GM21526 (cell line): ENCODE data around the gene PPP1R9A.

Source experiments
- ATAC-seq: cut with Tn5 transposase; IDR thresholded peaks from one replicate; pipeline ENCODE4 v1.9.1; 2021; ENCODE audit warnings: moderate library complexity; ENCODE audit not compliant: unreplicated experiment, low FRiP score

PPP1R9A gene

GRCh38 chr7:95088536-95089215 lies 181.3 kb downstream of the PPP1R9A start:
- ATAC-seq: no peak

- no peak for ATAC-seq
Measured at GRCh38 chr7:95089414-95090315, 182.3 kb downstream of the PPP1R9A start.

GRCh38 chr7:95092324-95092723 lies 184.9 kb downstream of the PPP1R9A start:
- ATAC-seq: no peak

GRCh38 chr7:95095259-95095965 lies 188.0 kb downstream of the PPP1R9A start:
- ATAC-seq: no peak

GRCh38 chr7:95095966-95096540 lies 188.7 kb downstream of the PPP1R9A start:
- no peak for ATAC-seq

- ATAC-seq: no peak
Measured at GRCh38 chr7:95097291-95097690, 189.9 kb downstream of the PPP1R9A start.

GRCh38 chr7:95097851-95098250 lies 190.5 kb downstream of the PPP1R9A start:
- ATAC-seq: no peak

GRCh38 chr7:95099106-95099505 lies 191.7 kb downstream of the PPP1R9A start:
- no peak for ATAC-seq

- ATAC-seq: no peak
Measured at GRCh38 chr7:95101422-95101821, 194.0 kb downstream of the PPP1R9A start.

- no peak for ATAC-seq
Measured at GRCh38 chr7:95102662-95103061, 195.3 kb downstream of the PPP1R9A start.

- no peak for ATAC-seq
Measured at GRCh38 chr7:95104739-95105138, 197.3 kb downstream of the PPP1R9A start.

- ATAC-seq: no peak
Measured at GRCh38 chr7:95105627-95106026, 198.2 kb downstream of the PPP1R9A start.

GRCh38 chr7:95106401-95106800 lies 199.0 kb downstream of the PPP1R9A start:
- no peak for ATAC-seq

- no peak for ATAC-seq
Measured at GRCh38 chr7:95110707-95111106, 203.3 kb downstream of the PPP1R9A start.

- no peak for ATAC-seq
Measured at GRCh38 chr7:95113590-95113989, 206.2 kb downstream of the PPP1R9A start.

- no peak for ATAC-seq
Measured at GRCh38 chr7:95126053-95126709, 218.8 kb downstream of the PPP1R9A start.

- no peak for ATAC-seq
Measured at GRCh38 chr7:95132500-95132899, 225.1 kb downstream of the PPP1R9A start.

- ATAC-seq: no peak
Measured at GRCh38 chr7:95139922-95140321, 232.5 kb downstream of the PPP1R9A start.

GRCh38 chr7:95141755-95142154 lies 234.4 kb downstream of the PPP1R9A start:
- no peak for ATAC-seq

GRCh38 chr7:95144256-95144655 lies 236.9 kb downstream of the PPP1R9A start:
- ATAC-seq: no peak
